RWPE2 (cell line): ENCODE measurements around the gene HOXB7.

Source experiments
- ATAC-seq: fragments of 200-7000 bp; cut with Tn5 transposase; 3 replicates; pipeline ENCODE4 v1.9.1; 2021; ENCODE audit warnings: low read depth
- DNase-seq: peaks from one replicate; pipeline ENCODE4 v3.0.0-alpha.2; 2020; ENCODE audit warnings: low spot score
- H3K27ac ChIP-seq: fragments of 450-650 bp; 2 replicates; pipeline ENCODE4 v1.5.1; 2017; ENCODE audit warnings: mild to moderate bottlenecking; ENCODE audit not compliant: poor library complexity, severe bottlenecking
- H3K27me3 ChIP-seq: fragments of 250-450 bp; sonication (Bioruptor Pico); 2 replicates; pipeline ENCODE4 v1.5.1; 2021; ENCODE audit warnings: mild to moderate bottlenecking, moderate library complexity; ENCODE audit not compliant: insufficient read depth, poor library complexity, severe bottlenecking
- H3K36me3 ChIP-seq: fragments of 250-450 bp; sonication (Bioruptor Pico); 2 replicates; pipeline ENCODE4 v1.5.1; 2020; ENCODE audit warnings: low read depth, mild to moderate bottlenecking, moderate library complexity
- H3K4me1 ChIP-seq: fragments of 250-450 bp; sonication (Bioruptor Pico); 2 replicates; pipeline ENCODE4 v1.5.1; 2021; ENCODE audit warnings: mild to moderate bottlenecking, moderate library complexity; ENCODE audit not compliant: insufficient read depth, poor library complexity, severe bottlenecking
- H3K4me3 ChIP-seq: fragments of 250-450 bp; sonication (Bioruptor Pico); 2 replicates; pipeline ENCODE4 v1.5.1; 2021; ENCODE audit warnings: mild to moderate bottlenecking, moderate library complexity; ENCODE audit not compliant: severe bottlenecking
- H3K9me3 ChIP-seq: fragments of 250-450 bp; sonication (Bioruptor Pico); 2 replicates; pipeline ENCODE4 v1.5.1; 2021; ENCODE audit warnings: mild to moderate bottlenecking, moderate library complexity; ENCODE audit not compliant: severe bottlenecking
- CTCF ChIP-seq: fragments of 450-650 bp; IDR thresholded peaks from one replicate; pipeline ENCODE4 v1.5.1; 2017; ENCODE audit warnings: mild to moderate bottlenecking, moderate library complexity; ENCODE audit not compliant: poor library complexity, severe bottlenecking

HOXB7 gene

DNA sequence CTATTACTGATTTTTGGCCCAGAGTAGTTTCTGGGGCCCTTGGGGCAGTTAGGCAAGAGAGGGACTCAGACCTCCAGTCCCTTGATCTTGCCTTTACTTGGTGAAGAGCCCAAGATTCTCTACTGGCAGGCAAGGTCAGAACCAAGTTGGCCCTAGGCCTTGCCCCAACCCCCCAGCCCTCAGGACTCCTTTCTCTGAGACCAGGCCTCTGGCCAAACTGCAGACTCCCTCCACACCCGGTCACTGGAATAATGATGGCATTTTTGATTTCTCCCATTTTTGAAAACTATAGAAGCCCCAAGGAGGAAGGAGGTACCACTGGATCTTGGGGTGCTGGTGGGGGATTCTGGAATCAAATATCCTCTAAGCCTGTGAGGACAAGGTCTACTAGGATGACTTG lies 33.3 kb upstream of the HOXB7 start:
- Histone ChIP-seq H3K4me3 (no peak overlapping the region), H3K4me1 (no peaks in the 10 kb centered on the region), H3K27ac (no peak overlapping the region), H3K27me3 (peaks cover 17% of the 10 kb centered on the region), H3K9me3 (no peaks in the 10 kb centered on the region), H3K36me3 (no peaks in the 10 kb centered on the region)
- ATAC-seq (no peak), DNase-seq (no peak)
- no peak for TF ChIP-seq CTCF

DNA sequence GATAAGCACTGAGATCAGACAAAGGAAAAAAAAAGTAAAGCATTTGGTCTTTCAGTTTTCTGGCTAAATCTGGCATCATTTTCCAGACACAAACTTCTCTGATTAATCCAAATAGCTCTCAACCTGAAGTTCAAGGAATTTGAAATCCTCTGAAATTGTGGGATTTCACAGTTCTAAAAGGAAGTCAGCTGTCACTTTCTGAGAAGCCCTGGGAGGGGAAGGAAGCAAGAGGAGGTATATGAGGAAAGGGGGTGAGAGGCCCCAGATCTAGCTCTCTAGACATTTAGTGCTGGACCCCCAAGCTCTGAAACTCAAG lies 32.8 kb upstream of the HOXB7 start:
- H3K36me3 ChIP-seq = no peaks in the 10 kb centered on the region
- H3K4me1 ChIP-seq = no peaks in the 10 kb centered on the region
- peaks cover 17% of the 10 kb centered on the region for H3K27me3 ChIP-seq
- no peak overlapping the region for H3K4me3 ChIP-seq
- no peak overlapping the region for H3K27ac ChIP-seq
- H3K9me3 ChIP-seq = no peaks in the 10 kb centered on the region
- TF ChIP-seq CTCF = no peak
- ATAC-seq (no peak), DNase-seq (no peak)

DNA sequence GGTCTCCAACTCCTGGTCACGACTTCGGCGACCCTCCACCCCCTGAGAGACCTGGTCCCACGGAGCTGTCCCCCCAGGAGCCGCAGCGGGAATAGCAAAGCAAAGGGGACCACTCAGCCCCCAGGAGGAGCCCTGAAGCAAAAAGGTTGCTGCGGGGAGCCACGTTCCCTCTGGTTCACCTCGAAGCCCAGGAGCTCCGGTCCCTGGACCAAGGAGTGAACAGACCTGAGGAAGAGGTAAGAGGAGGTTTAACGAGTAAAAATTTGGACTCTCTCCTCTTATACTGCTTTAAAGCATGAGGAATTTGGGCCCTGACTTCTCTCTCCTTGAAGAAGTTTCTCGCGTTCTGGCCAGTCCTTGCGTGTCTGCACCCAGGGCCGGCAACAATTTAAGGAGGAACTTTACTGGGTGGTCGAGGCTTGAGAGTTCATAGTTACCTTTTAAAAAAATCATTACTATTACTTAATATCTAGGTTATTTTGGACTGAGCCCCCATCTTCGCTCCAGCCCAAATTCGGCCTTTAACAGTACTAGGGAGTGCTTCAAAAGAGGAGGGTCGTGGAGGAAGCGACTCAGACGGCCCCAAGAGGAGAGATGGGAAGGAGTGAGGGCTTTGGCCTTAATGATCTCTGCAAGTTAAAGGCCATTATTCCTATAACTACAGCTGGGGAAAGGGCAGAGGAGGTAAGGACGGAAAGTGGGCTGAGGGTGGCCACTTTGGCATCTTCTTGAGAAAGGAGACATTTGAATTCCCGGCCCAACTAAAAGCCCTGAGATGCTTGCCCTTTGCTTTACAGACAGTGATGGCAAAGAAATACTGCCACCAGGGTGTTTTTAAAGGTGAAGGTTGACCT lies 32.3 kb upstream of the HOXB7 start:
- peaks cover 17% of the 10 kb centered on the region for H3K27me3 ChIP-seq
- no peak overlapping the region for H3K4me3 ChIP-seq
- no peak for TF ChIP-seq CTCF
- ATAC-seq (no peak), DNase-seq (no peak)
- H3K27ac ChIP-seq = no peak overlapping the region
- H3K36me3 ChIP-seq = no peaks in the 10 kb centered on the region
- no peaks in the 10 kb centered on the region for H3K4me1 ChIP-seq
- H3K9me3 ChIP-seq = no peaks in the 10 kb centered on the region

- no peak for TF ChIP-seq CTCF
- Histone ChIP-seq H3K9me3 (no peaks in the 10 kb centered on the region), H3K27ac (no peak overlapping the region), H3K27me3 (peaks cover 17% of the 10 kb centered on the region), H3K36me3 (no peaks in the 10 kb centered on the region), H3K4me1 (no peaks in the 10 kb centered on the region), H3K4me3 (no peak overlapping the region)
- DNase-seq (no peak), ATAC-seq (no peak)
These were observed 31.4 kb upstream of the HOXB7 start for GRCh38 chr17:48642059-48642842.
